CD4-positive, alpha-beta T cell treated with Interleukin-2 at 100 ng/mL for 4 hours (primary cell): Measurements from ENCODE around the gene DMXL1.

Experiments used
- DNase-seq: peaks from one replicate; pipeline ENCODE4 v3.0.0-alpha.2; 2020; ENCODE audit warnings: low spot score

DMXL1 gene

DNA sequence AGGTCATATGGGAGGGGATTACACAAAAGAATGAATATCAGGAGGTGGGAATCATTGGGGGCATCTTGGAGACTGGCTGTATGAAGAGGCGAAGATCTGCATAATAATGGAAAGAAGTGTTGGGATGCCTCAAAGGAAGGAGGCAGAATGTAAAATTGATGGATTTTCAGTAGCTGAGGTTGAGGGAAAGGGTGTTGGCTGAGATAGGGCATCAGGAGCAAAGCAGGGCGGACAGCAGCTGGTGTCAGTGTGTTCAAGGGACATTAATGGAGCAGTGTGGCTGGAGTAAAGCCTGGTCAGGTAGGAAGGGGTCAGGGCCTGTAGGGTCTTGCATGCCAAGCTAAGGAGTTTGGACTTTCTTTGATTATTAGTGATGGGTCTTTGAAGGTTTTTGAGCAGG lies 219.7 kb downstream of the DMXL1 start:
- DNase-seq, result no peak

GRCh38 chr5:119291056-119291455 lies 220.2 kb downstream of the DMXL1 start:
- DNase-seq, result no peak

DNA sequence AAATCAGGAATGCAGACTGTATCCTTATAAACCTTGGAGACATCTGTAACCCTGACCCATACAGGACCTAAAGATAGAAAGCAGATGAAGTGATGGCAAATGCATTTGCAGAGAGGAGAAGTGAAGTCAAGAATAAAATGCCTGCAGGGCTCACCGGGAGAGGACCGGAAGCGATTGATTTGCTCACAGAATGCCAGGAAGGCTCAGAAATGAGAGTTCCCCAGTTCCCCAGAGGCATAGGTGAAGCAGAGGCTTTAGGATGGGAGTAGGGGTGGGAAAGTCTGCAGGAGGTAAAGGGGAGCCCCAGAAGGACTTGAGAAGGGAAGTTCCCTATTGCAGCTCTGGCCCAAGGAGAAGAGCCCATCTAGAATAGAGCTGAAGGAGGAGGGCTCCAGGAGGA lies 221.0 kb downstream of the DMXL1 start:
- no peak for DNase-seq

GRCh38 chr5:119292701-119293515 lies 222.0 kb downstream of the DMXL1 start:
- no peak for DNase-seq

DNA sequence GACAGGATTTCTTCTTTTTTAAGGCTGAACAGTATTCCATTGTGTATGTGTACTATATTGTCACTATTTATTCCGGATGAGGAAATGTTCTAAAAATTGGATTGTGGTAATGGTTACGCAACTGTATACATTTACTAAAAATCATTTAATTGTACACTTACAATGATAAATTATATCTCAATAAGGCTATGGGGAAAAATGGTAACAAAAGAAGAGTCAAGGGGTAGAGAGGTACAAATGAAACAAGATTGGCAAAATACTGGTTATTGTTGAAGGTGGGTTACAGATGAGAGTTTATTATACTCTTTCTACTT lies 222.6 kb downstream of the DMXL1 start:
- no peak for DNase-seq
